ENCODE measurements around the gene ARMS2. TPM values are rescaled to one million over a fixed set of nuclear protein-coding genes. Genes with fewer than 3 reads are reported as not detected.

Gene ARMS2
- total RNA-seq, 1 donor from 2014 or later = not detected

DNA sequence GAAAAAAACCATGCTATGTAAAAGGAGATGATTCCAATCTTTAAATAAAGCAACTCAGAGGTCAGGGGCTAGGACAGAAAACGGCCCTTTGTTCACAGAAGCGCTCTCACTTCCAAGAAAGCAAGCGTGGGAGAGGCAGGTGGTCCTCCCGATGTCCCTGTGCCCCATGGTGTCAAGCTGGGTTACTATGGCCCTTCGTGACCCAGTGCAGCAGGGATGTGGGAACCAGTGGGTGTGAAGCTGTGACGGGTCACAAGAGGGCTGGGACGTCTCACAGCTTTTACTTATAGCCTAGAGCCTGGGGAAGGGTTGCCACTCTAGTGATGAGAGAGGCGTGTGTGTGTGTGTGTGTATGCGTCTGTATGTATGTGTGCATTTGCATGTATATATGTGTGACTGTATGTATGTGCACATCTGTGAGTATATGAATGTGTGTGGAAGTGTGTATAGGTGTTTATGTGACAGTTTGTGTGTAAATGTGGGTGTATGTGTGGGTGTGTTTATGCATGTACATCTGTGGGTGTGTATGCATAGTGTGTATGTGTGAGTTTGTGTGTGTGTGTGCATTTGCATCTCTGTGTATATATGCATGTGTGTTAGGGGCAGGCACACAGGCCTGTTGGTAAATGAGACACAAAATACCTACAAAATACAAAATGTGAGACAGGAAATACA lies 32.1 kb downstream of the ARMS2 start:
- ATAC-seq (no peak), DNase-seq (ENCODE audit: missing footprints) (no peak)
- intact Hi-C loops (cut with DNase I) = no loop called here

DNA sequence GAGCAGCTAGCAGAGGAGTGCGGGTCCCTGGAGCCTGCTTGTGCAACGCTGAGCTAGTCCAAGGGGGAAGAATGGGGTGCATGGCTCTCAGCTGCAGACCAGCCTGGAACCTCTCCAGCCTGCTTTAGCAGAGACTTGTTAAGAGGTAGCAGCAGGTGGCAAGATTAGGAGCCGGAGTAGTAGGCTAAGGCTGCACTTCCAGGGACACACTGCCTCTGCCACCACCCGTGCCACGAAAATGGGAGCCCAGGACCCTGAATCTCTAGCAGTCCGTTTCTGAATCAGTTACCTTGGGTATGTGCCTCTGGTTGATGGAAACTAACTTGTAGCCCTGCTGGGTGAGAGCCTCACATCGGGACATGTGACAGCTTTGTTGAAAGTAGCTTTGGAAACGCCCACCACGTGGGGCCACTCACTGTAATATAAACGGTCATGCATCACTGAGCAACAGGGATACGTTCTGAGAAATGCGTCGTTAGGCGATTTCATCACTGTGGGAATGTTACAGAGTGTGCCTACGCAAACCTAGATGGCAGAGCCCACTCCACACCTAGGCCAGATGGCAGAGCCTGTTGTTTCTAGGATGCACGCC lies 32.8 kb downstream of the ARMS2 start:
- DNase-seq (ENCODE audit: missing footprints) (no peak), ATAC-seq (peak; percentile 51)
- intact Hi-C loops (cut with DNase I) = no loop called here

DNA sequence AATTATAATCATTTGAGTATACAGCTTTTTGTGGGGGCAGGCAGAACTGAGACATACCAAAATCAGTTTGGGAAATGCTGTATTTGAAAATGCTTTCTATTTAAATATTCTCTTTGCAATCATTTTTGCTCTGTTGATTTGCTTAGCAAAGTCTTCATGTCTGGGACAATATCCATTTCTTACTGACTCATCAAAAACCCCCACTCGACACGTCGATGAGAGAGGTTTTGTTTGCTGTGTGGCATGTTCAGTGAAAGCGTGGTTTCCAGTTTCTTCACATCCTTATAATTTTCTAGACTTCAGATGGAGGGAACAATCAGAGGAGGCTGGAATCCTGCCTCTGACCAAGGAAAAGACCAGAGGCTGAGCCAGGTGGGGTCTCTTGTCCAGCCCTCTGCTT lies 35.8 kb downstream of the ARMS2 start:
- ATAC-seq (no peak), DNase-seq (ENCODE audit: missing footprints) (no peak)
- intact Hi-C loops (cut with DNase I) = no loop called here

DNA sequence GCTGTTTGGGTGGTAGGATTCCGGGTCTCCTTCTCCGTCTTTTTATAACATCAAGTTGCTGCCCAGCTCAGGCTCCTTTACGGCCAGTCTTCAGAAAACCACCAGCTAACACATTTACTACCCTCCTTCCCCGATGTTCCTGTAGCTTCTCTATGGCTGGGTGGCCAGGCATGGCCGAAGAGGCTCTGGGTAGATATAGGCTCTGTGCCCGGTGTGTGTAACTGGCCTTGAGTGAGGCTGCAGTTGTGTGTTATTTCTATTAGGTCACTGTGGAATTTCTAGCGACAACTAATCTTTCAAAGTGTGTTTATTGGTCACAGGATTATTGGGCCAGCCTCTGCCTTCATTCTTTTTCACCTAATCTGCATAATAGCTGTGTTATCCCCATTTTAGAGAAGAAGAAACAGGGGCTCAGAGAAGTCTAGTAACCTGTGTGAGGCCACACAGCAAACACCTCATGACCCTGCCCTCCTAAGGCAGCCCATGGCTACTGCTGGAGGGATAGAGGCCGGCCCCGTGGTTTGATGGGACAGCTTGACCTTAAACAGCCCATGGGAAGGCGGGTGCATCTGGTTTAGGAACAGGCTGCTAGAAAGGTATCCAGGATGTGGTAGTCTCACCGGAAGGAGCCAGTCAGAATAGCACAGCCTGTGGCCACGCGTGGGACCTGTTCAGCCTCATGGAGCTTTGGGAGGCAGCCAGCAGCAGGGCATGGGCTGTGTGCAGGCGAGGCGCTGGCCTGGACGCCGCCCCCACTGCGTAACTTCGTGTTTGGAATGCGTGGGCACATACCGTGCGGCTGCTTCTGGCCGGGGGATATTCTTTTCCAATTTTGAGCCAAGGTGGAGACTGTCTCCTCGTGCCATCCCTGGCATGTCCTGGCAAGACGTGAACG lies 36.6 kb downstream of the ARMS2 start:
- no peak for DNase-seq (ENCODE audit: missing footprints)
- intact Hi-C loops (cut with DNase I) = no loop called here
- ATAC-seq = no peak

DNA sequence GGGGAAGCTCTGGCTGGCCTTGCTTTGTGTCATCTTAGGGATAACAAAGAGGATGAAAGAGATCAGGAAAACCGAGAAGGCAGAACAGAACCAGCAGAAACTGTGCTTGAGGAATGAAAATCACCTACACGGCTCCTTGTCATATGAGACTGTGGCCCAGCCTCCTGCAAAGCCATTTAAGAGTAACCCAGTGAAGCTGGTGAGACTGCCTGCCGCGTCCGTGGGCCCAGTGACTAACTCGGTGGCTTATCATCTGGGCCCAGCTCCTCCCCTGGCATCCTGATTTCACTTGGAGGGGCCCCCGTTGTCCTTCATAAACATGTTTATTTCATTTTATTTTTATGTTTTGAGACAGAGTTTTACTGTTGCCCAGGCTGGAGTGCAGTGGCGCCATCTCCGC lies 37.6 kb downstream of the ARMS2 start:
- no peak for DNase-seq (ENCODE audit: missing footprints)
- no peak for ATAC-seq
- intact Hi-C loops (cut with DNase I) = no loop called here

DNA sequence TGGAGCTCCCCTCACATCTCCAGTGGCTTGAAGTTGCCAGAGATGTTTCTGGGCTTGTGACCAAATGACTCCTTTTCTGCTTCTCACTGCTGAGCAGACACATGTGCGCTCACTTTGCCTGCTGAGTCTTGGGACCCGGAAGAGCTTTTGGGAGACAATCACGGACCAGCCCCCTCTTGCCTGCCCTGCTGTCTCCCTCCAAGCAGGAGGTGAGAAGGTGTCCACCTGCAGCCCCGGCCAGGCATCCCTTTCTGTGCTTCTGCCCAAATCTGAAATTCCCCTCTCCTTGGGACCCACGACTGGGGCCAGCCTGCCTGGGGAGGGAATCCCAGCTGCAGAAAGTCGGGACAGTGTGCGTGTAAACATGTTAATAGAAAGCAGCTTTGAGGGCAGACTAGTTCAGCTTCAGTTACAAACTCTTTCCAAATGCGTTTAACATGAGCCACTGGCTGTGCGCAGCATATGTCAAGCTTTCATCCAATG lies 38.6 kb downstream of the ARMS2 start:
- DNase-seq (ENCODE audit: missing footprints) (no peak), ATAC-seq (peak; percentile 80)
- intact Hi-C loops (cut with DNase I) = no loop called here

DNA sequence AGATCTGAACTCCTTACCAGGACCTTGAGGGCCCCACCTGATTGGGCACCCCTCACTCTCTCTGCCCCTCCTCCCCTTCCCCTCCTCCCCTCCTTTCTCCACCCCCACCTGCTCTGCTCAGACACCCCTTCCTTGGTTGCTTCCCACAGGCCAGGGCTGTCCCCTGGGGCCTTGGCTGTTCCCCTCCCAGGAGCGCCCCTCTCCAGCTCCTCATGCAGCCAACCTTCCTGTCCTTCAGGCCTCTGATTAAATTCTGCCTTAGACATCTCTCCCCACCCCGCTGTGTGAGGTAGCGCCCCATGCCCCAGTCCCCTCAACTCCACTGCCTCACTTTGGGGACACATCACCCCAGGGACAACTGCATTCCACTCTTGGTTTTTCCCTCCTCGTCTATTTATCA lies 39.3 kb downstream of the ARMS2 start:
- intact Hi-C loops (cut with DNase I) = no loop called here
- DNase-seq (ENCODE audit: missing footprints) = no peak
- no peak for ATAC-seq

DNA sequence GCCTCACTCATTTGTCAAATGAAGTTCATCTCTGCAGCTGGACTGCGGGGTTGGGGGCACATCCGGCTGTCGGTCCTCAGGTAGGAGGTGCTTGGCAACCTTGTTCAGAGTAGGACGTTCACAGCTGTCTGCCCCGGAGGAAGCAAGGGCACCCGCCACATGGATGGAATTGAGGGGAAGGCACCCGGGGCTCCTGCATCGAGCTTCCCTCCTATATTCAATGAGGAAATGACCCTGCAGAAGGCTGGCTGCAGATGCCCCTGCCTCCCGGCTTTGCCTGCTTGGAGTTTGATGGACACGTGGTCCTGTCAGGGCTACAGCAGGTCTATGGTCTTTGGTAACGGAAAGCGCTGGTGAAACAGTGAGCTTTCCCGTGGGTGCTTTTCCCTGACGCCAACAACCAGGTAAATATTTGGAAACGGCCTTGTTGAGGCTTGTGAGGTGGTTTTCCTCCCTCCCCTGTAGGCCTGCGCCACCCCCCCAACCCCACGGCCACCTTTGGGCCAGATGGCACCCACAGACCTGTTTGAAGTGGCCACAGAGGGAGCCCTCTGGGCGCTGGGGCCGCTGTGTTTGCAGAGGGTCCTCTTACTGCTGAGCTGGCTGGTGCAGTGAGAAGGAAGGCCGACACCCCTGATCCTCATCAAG lies 39.8 kb downstream of the ARMS2 start:
- no peak for DNase-seq (ENCODE audit: missing footprints)
- ATAC-seq = no peak
- intact Hi-C loops (cut with DNase I) = no loop called here

DNA sequence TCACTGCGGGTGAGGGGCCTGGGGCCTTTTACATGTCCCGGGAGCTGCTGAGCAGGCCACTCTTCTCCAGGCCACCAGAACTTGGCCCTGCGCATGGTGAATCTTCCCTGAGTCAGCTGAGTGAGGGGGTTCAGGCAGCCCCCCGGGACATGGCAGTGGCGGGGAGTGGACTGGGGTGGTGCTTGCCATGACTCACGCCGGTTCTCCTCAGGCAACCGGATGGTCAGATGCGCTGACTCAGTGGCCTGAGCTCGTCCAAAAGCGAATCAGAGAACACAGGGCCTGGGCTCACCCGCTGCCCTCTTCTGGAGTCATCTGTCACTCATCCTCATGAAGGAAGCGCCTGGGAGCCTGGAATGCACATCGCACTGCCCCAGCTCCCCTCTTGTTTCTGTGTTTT lies 40.4 kb downstream of the ARMS2 start:
- ATAC-seq = no peak
- DNase-seq (ENCODE audit: missing footprints) = peak; percentile 73
- intact Hi-C loops (cut with DNase I) = no loop called here

DNA sequence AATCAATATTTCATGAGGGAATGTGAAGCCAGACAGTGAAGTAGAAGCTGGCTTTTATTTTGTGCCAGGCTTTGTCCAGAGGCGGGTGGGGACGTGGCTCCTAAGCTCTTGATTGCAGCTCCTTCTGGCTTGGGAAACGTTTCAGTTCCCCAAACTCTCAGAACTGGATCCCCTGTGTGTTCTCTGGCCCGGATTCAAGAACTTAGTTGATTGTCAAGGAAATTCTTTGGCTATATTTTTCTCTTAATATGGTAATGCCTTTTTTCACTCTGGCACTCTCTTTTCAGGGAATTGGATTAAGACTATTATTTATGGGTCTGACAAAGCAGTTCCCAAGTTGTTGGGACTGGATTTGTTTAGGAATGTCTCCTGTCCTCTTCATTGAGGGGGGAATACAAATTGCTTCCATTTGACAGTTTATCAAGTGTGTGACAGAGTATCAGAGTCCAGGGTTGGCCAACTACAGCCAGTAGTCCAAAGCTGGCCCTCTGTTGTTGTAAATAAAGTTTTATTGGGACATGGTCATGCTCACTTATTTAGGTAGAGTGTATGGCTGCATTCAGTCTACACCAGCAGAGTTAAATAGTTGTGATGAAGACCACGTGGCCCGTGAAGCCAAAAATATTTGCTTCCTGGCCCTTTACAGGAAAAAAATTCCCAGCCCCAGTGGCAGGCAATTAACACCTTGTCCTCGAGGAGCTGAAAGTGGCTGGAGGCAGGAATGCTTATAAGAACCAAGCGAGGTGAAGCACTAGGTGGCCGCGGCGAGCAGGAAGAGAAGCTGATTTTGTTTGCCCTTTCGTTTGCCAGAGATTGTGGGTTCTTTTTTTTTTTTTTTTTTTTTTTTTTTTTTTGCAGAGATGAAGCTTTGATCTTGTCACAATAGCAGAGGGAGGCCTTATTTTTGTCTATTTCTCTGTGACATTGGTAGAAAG lies 41.2 kb downstream of the ARMS2 start:
- no peak for DNase-seq (ENCODE audit: missing footprints)
- intact Hi-C loops (cut with DNase I) = no loop called here
- ATAC-seq = no peak

DNA sequence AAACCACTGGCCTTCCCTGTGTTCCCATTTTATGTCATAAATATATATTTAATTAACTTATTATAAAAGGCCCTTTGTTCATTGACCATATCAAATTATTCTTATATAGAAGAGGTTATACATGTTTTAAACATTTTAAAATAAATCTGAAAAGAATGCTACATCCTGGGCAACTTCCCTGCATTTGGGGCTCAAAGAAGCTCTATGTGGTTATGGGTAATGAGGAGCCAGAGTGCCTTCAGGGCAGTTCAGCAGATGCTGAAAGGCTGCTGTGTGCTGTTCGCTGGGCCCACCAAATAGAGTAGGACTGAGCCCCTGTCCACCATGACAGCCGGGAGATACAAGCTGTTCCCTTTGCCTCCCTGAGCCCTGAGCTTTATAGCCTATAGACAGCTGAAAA lies 42.8 kb downstream of the ARMS2 start:
- no peak for ATAC-seq
- intact Hi-C loops (cut with DNase I) = no loop called here
- no peak for DNase-seq (ENCODE audit: missing footprints)

DNA sequence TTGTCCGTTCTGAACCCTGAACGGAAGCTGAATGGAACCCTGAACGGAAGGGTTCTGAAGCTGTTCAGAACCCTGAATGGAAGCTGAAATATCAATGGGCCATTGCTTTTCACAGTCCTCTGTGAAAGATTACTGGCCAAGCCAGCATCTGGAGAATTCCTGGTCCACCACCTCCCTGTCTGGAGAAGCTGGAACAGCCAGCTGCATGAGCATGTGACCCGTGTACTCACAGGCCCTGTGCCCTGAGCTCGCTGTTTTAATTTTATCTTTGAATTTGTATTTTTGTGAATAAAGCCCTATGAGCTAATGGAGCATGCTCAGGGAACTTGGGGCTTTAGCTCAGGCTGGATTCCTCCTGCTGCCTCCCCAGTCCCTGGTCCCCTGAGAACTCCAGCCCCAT lies 44.1 kb downstream of the ARMS2 start:
- intact Hi-C loops (cut with DNase I) = no loop called here
- ATAC-seq = peak; percentile 69
- DNase-seq (ENCODE audit: missing footprints) = peak; percentile 63

DNA sequence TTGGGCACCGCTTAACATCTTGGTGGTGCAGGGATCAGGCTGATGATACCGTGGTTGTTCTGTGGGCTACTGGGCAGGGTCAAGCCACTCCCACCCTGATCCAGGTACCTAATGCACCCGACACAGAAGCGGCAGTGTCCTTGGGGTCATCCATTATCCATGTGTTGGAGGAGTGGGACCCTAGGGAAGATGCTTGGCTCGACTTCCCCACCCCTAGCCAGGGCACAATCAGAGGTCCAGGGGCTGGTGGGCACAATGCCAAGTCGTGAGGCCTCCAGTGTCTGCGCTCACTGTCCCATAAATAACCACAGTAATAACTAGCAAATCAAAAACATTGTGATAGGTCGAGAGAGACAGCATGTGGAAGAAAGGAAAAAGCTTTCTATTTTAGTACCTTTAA lies 44.6 kb downstream of the ARMS2 start:
- no peak for DNase-seq (ENCODE audit: missing footprints)
- peak; percentile 4 for ATAC-seq
- intact Hi-C loops (cut with DNase I) = no loop called here

DNA sequence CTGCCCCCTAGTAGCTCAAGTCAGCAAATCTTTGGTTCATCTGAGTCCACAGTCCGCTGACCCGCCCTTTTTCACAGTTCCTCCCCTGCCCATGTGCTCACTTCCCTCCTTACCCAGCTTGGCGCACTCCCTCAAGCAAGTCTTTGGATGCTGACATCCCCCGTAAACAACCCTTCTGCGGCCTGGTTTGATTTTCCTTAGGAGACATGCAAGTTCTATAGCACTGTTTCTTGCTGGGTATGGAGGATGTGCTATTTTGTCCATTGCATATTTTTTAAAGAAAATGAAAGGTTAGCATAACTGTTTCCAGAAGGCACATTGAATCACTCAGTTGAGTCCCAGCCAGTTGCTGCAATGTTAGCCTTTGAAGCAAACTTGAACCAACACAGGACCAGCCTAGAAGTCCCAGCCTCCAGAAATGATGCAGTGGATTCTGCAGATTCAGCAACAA lies 45.1 kb downstream of the ARMS2 start:
- DNase-seq (ENCODE audit: missing footprints) = peak; percentile 75
- ATAC-seq = peak; percentile 68
- intact Hi-C loops (cut with DNase I) = no loop called here

DNA sequence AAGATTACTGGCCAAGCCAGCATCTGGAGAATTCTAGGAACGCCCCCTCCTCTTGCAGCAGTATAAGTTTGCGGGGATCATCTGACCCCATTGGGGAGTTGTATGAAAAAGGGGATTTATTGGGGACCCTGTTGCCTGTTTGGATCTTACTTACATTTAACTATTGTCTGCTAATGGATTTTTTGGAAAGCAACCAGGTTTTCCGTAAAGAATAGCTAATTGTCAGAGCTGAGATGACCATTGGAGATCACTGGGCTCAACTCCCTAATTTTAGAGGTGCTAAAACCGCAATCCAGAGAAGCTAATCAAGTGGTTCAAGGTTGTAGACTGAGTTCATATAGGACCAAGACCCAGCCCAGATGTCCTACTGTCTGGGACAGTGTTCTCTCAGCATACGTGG lies 45.7 kb downstream of the ARMS2 start:
- ATAC-seq (no peak), DNase-seq (ENCODE audit: missing footprints) (no peak)
- intact Hi-C loops (cut with DNase I) = no loop called here

DNA sequence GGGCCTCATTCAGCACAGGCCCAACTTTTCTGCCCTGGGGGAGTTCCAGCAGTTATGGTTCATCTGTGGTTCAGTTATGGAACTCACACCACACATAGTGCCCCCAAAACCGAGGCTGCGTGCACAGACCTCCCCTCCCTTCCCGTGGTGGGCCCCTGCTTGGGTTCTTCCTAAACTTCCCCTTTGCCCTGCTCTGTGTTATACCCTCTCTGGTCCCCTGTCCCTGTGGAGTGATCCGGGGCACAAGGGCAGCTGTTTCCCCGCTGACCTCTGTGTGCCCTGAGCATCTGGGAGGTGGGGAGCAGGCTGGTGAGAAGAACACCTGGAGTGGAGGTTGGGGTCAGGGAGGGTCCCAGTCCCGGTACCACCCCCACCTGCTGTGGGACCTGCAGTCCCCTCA lies 46.3 kb downstream of the ARMS2 start:
- intact Hi-C loops (cut with DNase I) = no loop called here
- no peak for DNase-seq (ENCODE audit: missing footprints)
- ATAC-seq = no peak

DNA sequence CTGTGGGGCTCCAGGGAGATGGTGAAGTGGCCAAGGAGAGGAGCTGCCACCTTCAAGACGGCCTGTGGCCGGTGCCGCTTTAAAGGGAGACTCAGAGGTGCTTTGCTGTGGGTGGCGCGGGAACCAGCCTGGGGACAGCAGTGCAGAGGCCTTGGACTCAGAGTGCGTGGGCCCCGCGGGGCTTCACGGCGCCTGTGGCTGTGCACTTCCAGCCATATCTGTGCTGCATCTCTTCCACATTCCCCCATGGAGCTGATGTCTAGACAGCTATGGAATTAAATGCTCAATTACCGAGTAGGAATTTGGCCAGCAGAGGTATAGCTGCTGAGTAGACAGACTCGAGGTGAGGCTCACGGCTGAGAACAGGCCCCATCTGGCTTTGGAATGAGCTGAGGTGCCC lies 48.6 kb downstream of the ARMS2 start:
- ATAC-seq (no peak), DNase-seq (ENCODE audit: missing footprints) (no peak)
- intact Hi-C loops (cut with DNase I) = no loop called here

DNA sequence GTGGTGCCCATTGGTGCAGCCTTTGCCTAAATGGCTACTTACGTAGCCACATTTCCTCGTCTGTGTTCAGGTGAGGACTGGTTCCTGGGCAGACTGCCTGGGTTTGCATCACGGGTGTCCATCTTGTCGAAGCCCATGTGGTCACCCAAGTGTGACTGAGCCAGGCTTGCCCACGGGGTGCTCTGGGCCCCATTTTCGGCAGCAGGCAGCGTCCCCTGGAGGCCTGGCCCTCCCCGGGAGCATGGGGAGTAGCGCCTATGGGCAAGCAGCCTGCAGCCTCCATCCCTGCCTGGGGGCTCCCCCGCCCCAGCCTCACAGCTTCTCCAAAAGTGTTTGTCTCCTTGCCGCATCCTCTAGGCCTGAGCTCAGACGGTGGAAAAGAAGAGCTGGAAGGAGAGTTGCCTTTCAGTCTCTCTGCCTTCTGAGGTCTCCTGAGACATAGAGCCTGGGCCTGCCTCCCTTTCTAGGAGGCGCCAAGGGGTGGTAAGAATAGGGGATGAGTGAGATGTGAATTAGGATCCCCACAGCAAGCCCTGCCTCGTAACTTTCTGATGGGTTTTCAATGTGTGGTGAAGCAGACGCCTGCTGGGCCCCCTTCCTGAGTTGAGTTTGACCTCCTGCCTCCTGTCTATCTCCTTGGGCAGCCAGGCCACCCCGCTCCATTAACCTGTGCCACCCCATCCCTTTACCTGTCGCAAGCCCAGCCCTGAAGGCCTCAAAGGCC lies 49.6 kb downstream of the ARMS2 start:
- DNase-seq (ENCODE audit: missing footprints) (no peak), ATAC-seq (no peak)
- intact Hi-C loops (cut with DNase I) = loop anchor here (2.0 kb wide), 1 partner anchor 39 kb away; no protein-coding TSS in a partner anchor
